Prostate gland (tissue), 2 donors: ENCODE data around the gene PDE6A. TPM values are rescaled to one million over a fixed set of nuclear protein-coding genes. Genes with fewer than 3 reads are reported as not detected.

Experiments used
- DNase-seq: peaks from one replicate; pipeline ENCODE4 v3.0.0-alpha.2; 2019; ENCODE audit warnings: low spot score
- H3K27ac ChIP-seq, 2 donors: fragments of 200-600 bp; sonication (generic); 2 replicates each; pipeline ENCODE4 v1.5.1; 2017 to 2019
- H3K27me3 ChIP-seq: fragments of 200-600 bp; sonication (generic); replicated peaks from 2 replicates; pipeline ENCODE4 v1.5.1; 2019; ENCODE audit not compliant: insufficient read depth
- H3K36me3 ChIP-seq, 2 donors: fragments of 200-600 bp; sonication (generic); 1 replicate in 1 of 2; 2 replicates in 1 of 2; pipeline versions ENCODE4 v1.5.1 to v1.8.1; 2017 to 2019
- H3K4me1 ChIP-seq: fragments of 200-600 bp; sonication (generic); replicated peaks from 2 replicates; pipeline ENCODE4 v1.5.1; 2019
- H3K4me3 ChIP-seq, 2 donors: fragments of 200-600 bp; sonication (generic); 2 replicates each; pipeline ENCODE4 v1.5.1; 2017 to 2019
- H3K9me3 ChIP-seq: fragments of 200-600 bp; sonication (generic); 2 replicates; pipeline ENCODE4 v1.5.1; 2017
- CTCF ChIP-seq, 4 experiments: fragments of 200-600 bp in 2 of 4; fragments of 450-650 bp in 2 of 4; sonication (generic) in 2 of 4; IDR thresholded peaks; 1 replicate in 3 of 4; 2 replicates in 1 of 4; pipeline ENCODE4 v1.5.1; 2016 to 2019; ENCODE audit warnings: antibody characterized with exemption in 4 of 4, mild to moderate bottlenecking in 2 of 4, moderate library complexity in 2 of 4
- POLR2A ChIP-seq: fragments of 450-650 bp; IDR thresholded peaks from one replicate; pipeline ENCODE4 v1.6.1; 2016; ENCODE audit warnings: antibody characterized with exemption, mild to moderate bottlenecking
- POLR2AphosphoS5 ChIP-seq: sonication (generic); formaldehyde crosslinking; IDR thresholded peaks from one replicate; pipeline ENCODE4 v1.6.1; 2017; ENCODE audit warnings: antibody characterized with exemption
- WGBS: methylation state at CpG from one replicate; pipeline ENCODE4 v1.1.5; 2018; 5-methylcytosine and 5-hydroxymethylcytosine counted together
- intact Hi-C: fragments of 100-400 bp; cut with DNase I; formaldehyde crosslinking; loops from one replicate; pipeline ENCODE4 v1.14.2; 2022
- total RNA-seq, 2 donors: library from RNA; depleted of rRNA; stranded (reverse); fragments of >200 nt; gene quantifications; one replicate each; pipeline ENCODE4 v1.1.0, GENCODE V29; 2016

Gene PDE6A
- total RNA-seq, 2 donors from 2014 or later = 0.91 TPM; not detected in 1

GRCh38 chr5:149922950-149923349, 21.6 kb downstream of the PDE6A start:
- TF ChIP-seq POLR2A = no peak
- TF ChIP-seq CTCF (IDR thresholded peaks at IDR 0.05) = no peak
- no peak for TF ChIP-seq POLR2AphosphoS5
- no peaks in the 10 kb centered on the region for H3K9me3 ChIP-seq
- no peaks in the 10 kb centered on the region for H3K36me3 ChIP-seq
- DNase-seq = no peak
- 83% methylated on average over 6 of the region's 6 CpGs for WGBS
- intact Hi-C loops = no loop called here
- H3K27me3 ChIP-seq = no peaks in the 10 kb centered on the region
- H3K27ac ChIP-seq = no peak overlapping the region
- H3K4me1 ChIP-seq = no peaks in the 10 kb centered on the region
- H3K4me3 ChIP-seq = no peak overlapping the region

- intact Hi-C loops = no loop called here
- Histone ChIP-seq H3K36me3 (no peaks in the 10 kb centered on the region), H3K4me1 (no peaks in the 10 kb centered on the region), H3K4me3 (no peak overlapping the region), H3K27me3 (no peaks in the 10 kb centered on the region), H3K9me3 (no peaks in the 10 kb centered on the region), H3K27ac (no peak overlapping the region)
- no peak for TF ChIP-seq CTCF (IDR thresholded peaks at IDR 0.05)
- no peak for TF ChIP-seq POLR2AphosphoS5
- no peak for TF ChIP-seq POLR2A
- 72% methylated on average over 3 of the region's 3 CpGs for WGBS
- no peak for DNase-seq
Observed at GRCh38 chr5:149921597-149921996, 23.0 kb downstream of the PDE6A start.

GRCh38 chr5:149917073-149917676, 27.4 kb downstream of the PDE6A start:
- no peak for DNase-seq
- Histone ChIP-seq H3K4me3 (no peak overlapping the region), H3K36me3 (no peaks in the 10 kb centered on the region), H3K4me1 (no peaks in the 10 kb centered on the region), H3K27ac (no peak overlapping the region), H3K9me3 (no peaks in the 10 kb centered on the region), H3K27me3 (no peaks in the 10 kb centered on the region)
- intact Hi-C loops = no loop called here
- WGBS = 76% methylated on average over 6 of the region's 6 CpGs
- TF ChIP-seq POLR2AphosphoS5 (no peak), CTCF (IDR thresholded peaks at IDR 0.05) (no peak), POLR2A (no peak)

- no peak for TF ChIP-seq POLR2AphosphoS5
- TF ChIP-seq POLR2A = no peak
- no peak for TF ChIP-seq CTCF (IDR thresholded peaks at IDR 0.05)
- intact Hi-C loops = no loop called here
- no peak for DNase-seq
- no peaks in the 10 kb centered on the region for H3K4me1 ChIP-seq
- no peak overlapping the region for H3K27ac ChIP-seq
- no peak overlapping the region for H3K4me3 ChIP-seq
- no peaks in the 10 kb centered on the region for H3K27me3 ChIP-seq
- H3K36me3 ChIP-seq = no peaks in the 10 kb centered on the region
- WGBS = 84% methylated on average over 7 of the region's 7 CpGs
- no peaks in the 10 kb centered on the region for H3K9me3 ChIP-seq
Observed at GRCh38 chr5:149916334-149917072, 28.1 kb downstream of the PDE6A start.
